HepG2 (cell line): ENCODE results near the gene MDP1. TPM values are rescaled to one million over a fixed set of nuclear protein-coding genes. Genes with fewer than 3 reads are reported as not detected.

Source experiments
- ATAC-seq: fragments of 200-7000 bp; cut with Tn5 transposase; 3 replicates; pipeline ENCODE4 v1.9.1; 2020; ENCODE audit warnings: mild to moderate bottlenecking, moderate library complexity
- BruUV-seq: library from RNA; stranded (reverse); fragments of 400-500 nt; replicated peaks from 2 replicates; lab custom pipeline; 2021; lab: Mats Ljungman, UMichigan
- CTCF ChIA-PET: fragments of 300-600 bp; formaldehyde crosslinking; extraction: SDS; loops from one replicate; lab custom pipeline; 2021; ENCODE audit warnings: low total read pairs, inconsistent platforms, low intra/inter-chr PET ratio; lab: Yijun Ruan, JAX
- POLR2A ChIA-PET: fragments of 350-600 bp; sonication (Branson Sonifier 250); formaldehyde crosslinking; loops from one replicate; lab custom pipeline; 2020; ENCODE audit warnings: antibody characterized with exemption, inconsistent platforms; lab: Yijun Ruan, JAX
- DNase-seq: peaks from one replicate; pipeline ENCODE4 v3.0.0-alpha.2; 2015; ENCODE audit warnings: low spot score
- FAIRE-seq: peaks from 3 replicates; lab custom pipeline; 2011; peaks lifted over from hg19 to GRCh38; lab: Jason Lieb, UNC
- H2AFZ ChIP-seq: one replicate; pipeline ENCODE4 v1.6.1; 2011; ENCODE audit warnings: low read length, inconsistent platforms
- H3K27ac ChIP-seq: fragments of 300-600 bp; 3 replicates; pipeline ENCODE4 v1.8.0; 2011; ENCODE audit warnings: mixed run types, mild to moderate bottlenecking, mixed read lengths, low read length, inconsistent platforms; ENCODE audit not compliant: insufficient read depth; ENCODE audit errors: extremely low read length
- H3K27me3 ChIP-seq, 2 experiments: fragments of 200-600 bp in 1 of 2; 2 replicates in 1 of 2; 3 replicates in 1 of 2; pipeline versions ENCODE4 v1.6.0 to v1.8.0; 2011; ENCODE audit warnings: low read length in 2 of 2, mild to moderate bottlenecking in 2 of 2, moderate library complexity in 2 of 2, inconsistent platforms in 1 of 2; ENCODE audit not compliant: insufficient read depth in 2 of 2, control insufficient read depth in 1 of 2
- H3K36me3 ChIP-seq, 2 experiments: fragments of 200-600 bp in 1 of 2; replicated peaks in 1 of 2; 2 replicates in 1 of 2; 3 replicates in 1 of 2; pipeline versions ENCODE4 v1.5.1 to v1.8.0; 2011; ENCODE audit warnings: low read length in 2 of 2, inconsistent platforms in 1 of 2; ENCODE audit not compliant: insufficient read depth in 2 of 2, control insufficient read depth in 1 of 2
- H3K4me1 ChIP-seq: 2 replicates; pipeline ENCODE4 v1.5.1; 2012; ENCODE audit warnings: low read length, inconsistent platforms; ENCODE audit not compliant: insufficient read depth
- H3K4me2 ChIP-seq: 2 replicates; pipeline ENCODE4 v1.6.0; 2011; ENCODE audit warnings: low read depth, low read length, inconsistent platforms
- H3K4me3 ChIP-seq, 3 experiments: fragments of 200-600 bp in 1 of 3; sonication (generic), shearing (Covaris generic) in 1 of 3; replicated peaks in 1 of 3; 2 replicates each; pipeline ENCODE4 v1.5.1; 2011 to 2016; ENCODE audit warnings: low read length in 3 of 3, inconsistent platforms in 2 of 3, low read depth in 2 of 3, mild to moderate bottlenecking in 2 of 3, control low read depth in 1 of 3, mixed read lengths in 1 of 3; ENCODE audit not compliant: insufficient read depth in 1 of 3
- H3K79me2 ChIP-seq: one replicate; pipeline ENCODE4 v1.6.1; 2011; ENCODE audit warnings: low read length, inconsistent platforms; ENCODE audit not compliant: insufficient read depth
- H3K9ac ChIP-seq: 2 replicates; pipeline ENCODE4 v1.6.0; 2011; ENCODE audit warnings: mild to moderate bottlenecking, low read depth, low read length, inconsistent platforms; ENCODE audit not compliant: insufficient read depth
- H3K9me3 ChIP-seq: 2 replicates; pipeline ENCODE4 v1.5.1; 2012; ENCODE audit warnings: mild to moderate bottlenecking, low read length
- H4K20me1 ChIP-seq: 2 replicates; pipeline ENCODE4 v1.6.0; 2011; ENCODE audit warnings: inconsistent platforms, mild to moderate bottlenecking, low read length, moderate library complexity; ENCODE audit not compliant: insufficient read depth
- BCL6 ChIP-seq: IDR thresholded peaks from 2 replicates; pipeline ENCODE4 v1.6.1; 2016; ENCODE audit warnings: missing genetic modification reagents, missing compliant biosample characterization
- GPBP1L1 ChIP-seq: sonication (generic); formaldehyde crosslinking; IDR thresholded peaks from 2 replicates; pipeline ENCODE4 v1.5.0; 2020; ENCODE audit warnings: mild to moderate bottlenecking, missing genetic modification reagents
- KAT8 ChIP-seq: IDR thresholded peaks from 2 replicates; pipeline ENCODE4 v1.6.1; 2016; ENCODE audit warnings: missing genetic modification reagents, missing compliant biosample characterization
- NFIB ChIP-seq: sonication (generic); formaldehyde crosslinking; IDR thresholded peaks from 2 replicates; pipeline ENCODE4 v1.9.0; 2021; ENCODE audit warnings: missing genetic modification reagents, mild to moderate bottlenecking, borderline replicate concordance
- NFKB2 ChIP-seq: sonication (generic); formaldehyde crosslinking; IDR thresholded peaks from 2 replicates; pipeline ENCODE4 v1.4.0; 2020; ENCODE audit warnings: missing genetic modification reagents, borderline replicate concordance
- RXRA ChIP-seq: sonication (generic); formaldehyde crosslinking; IDR thresholded peaks from 2 replicates; pipeline ENCODE4 v1.5.1; 2020; ENCODE audit warnings: missing genetic modification reagents
- ZNF572 ChIP-seq: sonication (generic); formaldehyde crosslinking; IDR thresholded peaks from 2 replicates; pipeline ENCODE4 v1.5.1; 2020; ENCODE audit warnings: mild to moderate bottlenecking, missing genetic modification reagents
- WGBS: methylation state at CpG from one replicate; pipeline ENCODE4 v1.1.6; 2017; ENCODE audit warnings: low lambda C conversion rate; 5-methylcytosine and 5-hydroxymethylcytosine counted together
- in situ Hi-C: cut with HindIII; loops from 2 replicates; pipeline ENCODE4 v1.10.0; 2017; ENCODE audit warnings: low pct_unique_long_range_greater_than_20kb; ENCODE audit not compliant: extremely low pct_ligation_motif_present
- intact Hi-C: fragments of 100-400 bp; cut with micrococcal nuclease; formaldehyde crosslinking; loops from one replicate; pipeline ENCODE4 v1.10.0; 2022; ENCODE audit not compliant: unreplicated experiment
- polyA plus RNA-seq, 8 experiments: library from polyadenylated mRNA; depleted of rRNA in 3 of 8; stranded (reverse) in 7 of 8; unstranded in 1 of 8; fragments of >200 nt; fragmentation: Illumina TruSeq in 4 of 8; extraction: Trizol in 4 of 8; gene quantifications; 2 replicates each; pipeline versions ENCODE4 v1.2.1 to v1.2.3, GENCODE V29; 2011 to 2016; ENCODE audit warnings: low read depth in 4 of 8, missing spikeins in 1 of 8, mixed read lengths in 1 of 8; ENCODE audit not compliant: insufficient read depth in 1 of 8
- total RNA-seq, 5 experiments: library from RNA; depleted of rRNA; stranded (reverse); fragments of >200 nt; fragmentation: Illumina TruSeq; extraction: Trizol; gene quantifications; 2 replicates each; pipeline ENCODE4 v1.2.3, GENCODE V29; 2016; ENCODE audit warnings: low read depth in 1 of 5
- TF ChIP-seq, protein P1 (sequence below): sonication (generic); formaldehyde crosslinking; IDR thresholded peaks from 2 replicates; pipeline ENCODE4 v1.5.1; 2020; ENCODE audit warnings: mild to moderate bottlenecking, missing genetic modification reagents, moderate library complexity

The MDP1 gene
- total and polyA plus RNA-seq, 2 of the 13 experiments (the other 11 are each of a cell fraction or from before 2014, with no cell fraction given): 44.1 to 48.7 TPM

GRCh38 chr14:24258548-24259265 is 42.8 kb upstream of the MDP1 start:
- 0 out of 2 replicates have a peak, but pooled peaks have one; percentile 19 for TF ChIP-seq ZNF572 (CRISPR knock-in tag)
- 0 out of 2 replicates have a peak, but pooled peaks have one; percentile 45 for TF ChIP-seq NFKB2 (CRISPR knock-in tag)
- TF ChIP-seq, protein P1, sequence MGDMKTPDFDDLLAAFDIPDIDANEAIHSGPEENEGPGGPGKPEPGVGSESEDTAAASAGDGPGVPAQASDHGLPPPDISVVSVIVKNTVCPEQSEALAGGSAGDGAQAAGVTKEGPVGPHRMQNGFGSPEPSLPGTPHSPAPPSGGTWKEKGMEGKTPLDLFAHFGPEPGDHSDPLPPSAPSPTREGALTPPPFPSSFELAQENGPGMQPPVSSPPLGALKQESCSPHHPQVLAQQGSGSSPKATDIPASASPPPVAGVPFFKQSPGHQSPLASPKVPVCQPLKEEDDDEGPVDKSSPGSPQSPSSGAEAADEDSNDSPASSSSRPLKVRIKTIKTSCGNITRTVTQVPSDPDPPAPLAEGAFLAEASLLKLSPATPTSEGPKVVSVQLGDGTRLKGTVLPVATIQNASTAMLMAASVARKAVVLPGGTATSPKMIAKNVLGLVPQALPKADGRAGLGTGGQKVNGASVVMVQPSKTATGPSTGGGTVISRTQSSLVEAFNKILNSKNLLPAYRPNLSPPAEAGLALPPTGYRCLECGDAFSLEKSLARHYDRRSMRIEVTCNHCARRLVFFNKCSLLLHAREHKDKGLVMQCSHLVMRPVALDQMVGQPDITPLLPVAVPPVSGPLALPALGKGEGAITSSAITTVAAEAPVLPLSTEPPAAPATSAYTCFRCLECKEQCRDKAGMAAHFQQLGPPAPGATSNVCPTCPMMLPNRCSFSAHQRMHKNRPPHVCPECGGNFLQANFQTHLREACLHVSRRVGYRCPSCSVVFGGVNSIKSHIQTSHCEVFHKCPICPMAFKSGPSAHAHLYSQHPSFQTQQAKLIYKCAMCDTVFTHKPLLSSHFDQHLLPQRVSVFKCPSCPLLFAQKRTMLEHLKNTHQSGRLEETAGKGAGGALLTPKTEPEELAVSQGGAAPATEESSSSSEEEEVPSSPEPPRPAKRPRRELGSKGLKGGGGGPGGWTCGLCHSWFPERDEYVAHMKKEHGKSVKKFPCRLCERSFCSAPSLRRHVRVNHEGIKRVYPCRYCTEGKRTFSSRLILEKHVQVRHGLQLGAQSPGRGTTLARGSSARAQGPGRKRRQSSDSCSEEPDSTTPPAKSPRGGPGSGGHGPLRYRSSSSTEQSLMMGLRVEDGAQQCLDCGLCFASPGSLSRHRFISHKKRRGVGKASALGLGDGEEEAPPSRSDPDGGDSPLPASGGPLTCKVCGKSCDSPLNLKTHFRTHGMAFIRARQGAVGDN (CRISPR knock-in tag): peak; percentile 30
- TF ChIP-seq KAT8 (CRISPR knock-in tag): no peak
- TF ChIP-seq NFIB (CRISPR knock-in tag): peak; percentile 33
- TF ChIP-seq GPBP1L1 (CRISPR knock-in tag): no peak
- TF ChIP-seq BCL6 (CRISPR knock-in tag): no peak
- peak; percentile 10; the same call in 1 of the 2 replicates for TF ChIP-seq RXRA (CRISPR knock-in tag)
- WGBS: 96% methylated on average over 18 of the region's 18 CpGs
- no peak overlapping the region for H3K27ac ChIP-seq
- no peak overlapping the region for H3K4me2 ChIP-seq
- intact Hi-C loops: no loop called here
- no peak overlapping the region for H2AFZ ChIP-seq
- H3K9ac ChIP-seq: no peak overlapping the region
- peaks cover 33% of the 10 kb centered on the region for H3K4me1 ChIP-seq
- H3K79me2 ChIP-seq: no peaks in the 10 kb centered on the region
- ChIA-PET POLR2A (interaction anchor here (0.9 to 13.2 kb wide), 4 partner anchors 11 to 171 kb away, joined by 3 to 254 read pairs (median 24); partner anchors contain the start of genes CBLN3, KHNYN, RABGGTA and TINF2), CTCF (no interaction called here)
- no peak overlapping the region for H3K4me3 ChIP-seq
- no peak for FAIRE-seq
- H3K27me3 ChIP-seq: no peaks in the 10 kb centered on the region
- no peak for DNase-seq
- H3K9me3 ChIP-seq: no peaks in the 10 kb centered on the region
- no peaks in the 10 kb centered on the region for H4K20me1 ChIP-seq
- in situ Hi-C loops: no loop called here
- peaks cover 0 to 1% of the 10 kb centered on the region in 2 experiments; a peak in 1 of 5 replicates for H3K36me3 ChIP-seq
- no peak for ATAC-seq
- no TSS peak for BruUV-seq
